Small intestine (tissue), 7 donors: ENCODE data around the gene AAMDC. TPM values are rescaled to one million over a fixed set of nuclear protein-coding genes. Genes with fewer than 3 reads are reported as not detected.
"Not testable (repeated sequence)": the region's sequence is repeated elsewhere in the genome, so short reads cannot be mapped to it uniquely, and the experiment has no call there.

Experiments used
- DNase-seq, 2 donors: peaks; one replicate each; pipeline versions ENCODE4 v3.0.0 to v3.0.0-alpha.2; 2013
- FAIRE-seq: peaks from 2 replicates; lab custom pipeline; 2012; peaks lifted over from hg19 to GRCh38; lab: Jason Lieb, UNC
- H3K27ac ChIP-seq, 3 donors: one replicate each; pipeline ENCODE4 v1.5.1; 2013; ENCODE audit warnings: low read length in 2 of 3, mild to moderate bottlenecking in 2 of 3, control low read depth in 1 of 3, inconsistent platforms in 1 of 3, low read depth in 1 of 3, moderate library complexity in 1 of 3
- H3K27me3 ChIP-seq, 3 donors: one replicate each; pipeline ENCODE4 v1.6.1; 2013; ENCODE audit warnings: low read length in 3 of 3, inconsistent platforms in 1 of 3; ENCODE audit not compliant: control insufficient read depth in 3 of 3, insufficient read depth in 3 of 3
- H3K36me3 ChIP-seq, 3 donors: one replicate each; pipeline ENCODE4 v1.6.1; 2013; ENCODE audit warnings: low read length in 3 of 3, inconsistent platforms in 1 of 3, low read depth in 1 of 3, mild to moderate bottlenecking in 1 of 3, moderate library complexity in 1 of 3; ENCODE audit not compliant: control insufficient read depth in 3 of 3, insufficient read depth in 2 of 3
- H3K4me1 ChIP-seq, 3 donors: one replicate each; pipeline ENCODE4 v1.6.1; 2013; ENCODE audit warnings: low read length in 2 of 3, inconsistent platforms in 1 of 3, low read depth in 1 of 3, mild to moderate bottlenecking in 1 of 3, moderate library complexity in 1 of 3; ENCODE audit not compliant: control insufficient read depth in 3 of 3, insufficient read depth in 2 of 3
- H3K4me3 ChIP-seq, 3 donors: one replicate each; pipeline ENCODE4 v1.5.1; 2013; ENCODE audit warnings: low read length in 3 of 3, control low read depth in 1 of 3, inconsistent platforms in 1 of 3, low read depth in 1 of 3, mild to moderate bottlenecking in 1 of 3, moderate library complexity in 1 of 3
- H3K9me3 ChIP-seq, 2 donors: one replicate each; pipeline ENCODE4 v1.6.1; 2013; ENCODE audit warnings: low read depth in 1 of 2, low read length in 1 of 2; ENCODE audit not compliant: control insufficient read depth in 2 of 2, insufficient read depth in 1 of 2
- WGBS, 3 donors: extraction: QIAGEN DNeasy Blood & Tissue Kit; methylation state at CpG; one replicate each; pipeline ENCODE4 v1.1.7; 2013; 5-methylcytosine and 5-hydroxymethylcytosine counted together
- polyA plus RNA-seq, 4 donors: library from polyadenylated mRNA; stranded (reverse) in 3 of 4; unstranded in 1 of 4; fragments of 200-250 nt in 3 of 4; fragments of 120-200 nt in 1 of 4; gene quantifications; one replicate each; pipeline versions ENCODE4 v1.2.1 to v1.2.3, GENCODE V29; 2013
- donor health status: healthy with polysubstance abuse.
- donor health status: control.
- donor health status: control.
- donor health status: Bipolar disorder and iron deficiency.
- donor health status: healthy.

AAMDC gene
- polyA plus RNA-seq, 4 donors: 29.5 to 106 (median 63.8) TPM

DNA sequence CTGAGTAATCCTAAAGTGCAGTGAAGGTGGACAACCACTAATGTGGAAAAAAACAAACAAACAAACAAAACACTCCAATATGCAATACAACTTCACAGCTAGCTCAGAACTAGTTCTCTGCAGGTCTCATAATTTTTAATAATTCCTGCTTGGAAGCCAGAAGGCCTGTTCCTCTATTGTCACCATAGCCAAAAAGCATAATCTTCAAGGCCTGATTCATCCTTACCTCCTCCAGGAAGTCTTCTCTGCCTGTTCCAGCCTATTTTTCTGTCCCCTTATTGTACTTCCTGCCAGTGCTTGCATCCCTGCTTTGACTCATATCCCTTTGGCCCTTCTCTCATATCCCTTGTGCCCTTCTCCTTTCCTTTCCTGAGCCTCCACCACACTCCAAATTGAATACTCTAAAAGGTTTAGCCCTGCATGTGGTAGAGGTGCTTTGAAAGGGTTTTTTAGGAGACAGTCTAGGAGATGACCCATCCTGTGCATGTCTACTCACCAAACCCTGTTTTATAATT, 69.2 kb downstream of the AAMDC start:
- not testable (repeated sequence) for FAIRE-seq, H3K4me1 ChIP-seq, DNase-seq, H3K27ac ChIP-seq, H3K9me3 ChIP-seq, H3K4me3 ChIP-seq, H3K27me3 ChIP-seq
- peaks cover 0 to 26% (median 0%) of the 10 kb centered on the region in 3 donors for H3K36me3 ChIP-seq

- not testable (repeated sequence) for H3K4me1 ChIP-seq, FAIRE-seq, H3K9me3 ChIP-seq, H3K4me3 ChIP-seq, H3K27me3 ChIP-seq
- 16 to 48% (median 42%) methylated on average over 4 of the region's 4 CpGs for WGBS, 3 donors
- Histone ChIP-seq H3K27ac (peak overlapping the region in 1 of 3 donors; percentile 13), H3K36me3 (peaks cover 0 to 23% (median 0%) of the 10 kb centered on the region in 3 donors)
- peak in 1 of 2 donors; percentile 37 for DNase-seq
Observed at GRCh38 chr11:77890619-77891056, 69.7 kb downstream of the AAMDC start.

GRCh38 chr11:77891256-77891655, 70.3 kb downstream of the AAMDC start:
- H3K9me3 ChIP-seq, H3K4me1 ChIP-seq, H3K27me3 ChIP-seq, DNase-seq, H3K4me3 ChIP-seq, FAIRE-seq: not testable (repeated sequence)
- Histone ChIP-seq H3K27ac (peak overlapping the region in 1 of 3 donors; percentile 13), H3K36me3 (peaks cover 0 to 18% (median 0%) of the 10 kb centered on the region in 3 donors)
- 91 to 95% (median 95%) methylated on average over 7 of the region's 7 CpGs for WGBS, 3 donors

DNA sequence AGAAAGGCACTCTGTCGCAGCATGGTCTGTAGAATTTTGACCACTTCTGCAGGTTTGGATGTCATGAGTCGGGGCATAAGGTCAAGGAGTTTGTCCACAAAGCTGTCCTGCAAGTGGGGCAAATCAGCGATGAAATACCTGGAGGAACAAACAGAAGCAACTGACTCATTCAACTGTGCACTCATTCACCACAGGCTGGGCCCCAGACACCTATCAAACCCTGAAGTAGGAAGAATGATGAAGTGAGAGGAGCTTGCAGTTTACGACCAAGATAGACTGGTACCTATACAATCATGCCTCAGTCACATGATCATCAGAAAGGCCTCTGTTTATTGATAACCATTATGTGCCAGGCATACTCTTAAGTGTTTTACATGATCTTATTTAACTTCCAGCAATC, 70.8 kb downstream of the AAMDC start:
- FAIRE-seq, H3K9me3 ChIP-seq, H3K4me3 ChIP-seq, H3K27me3 ChIP-seq, H3K4me1 ChIP-seq, DNase-seq: not testable (repeated sequence)
- Histone ChIP-seq H3K27ac (peak overlapping the region in 1 of 3 donors; percentile 13), H3K36me3 (peaks cover 0 to 15% (median 0%) of the 10 kb centered on the region in 3 donors)
- WGBS, 3 donors: 76 to 95% (median 89%) methylated on average over 3 to 4 of the region's 4 CpGs

DNA sequence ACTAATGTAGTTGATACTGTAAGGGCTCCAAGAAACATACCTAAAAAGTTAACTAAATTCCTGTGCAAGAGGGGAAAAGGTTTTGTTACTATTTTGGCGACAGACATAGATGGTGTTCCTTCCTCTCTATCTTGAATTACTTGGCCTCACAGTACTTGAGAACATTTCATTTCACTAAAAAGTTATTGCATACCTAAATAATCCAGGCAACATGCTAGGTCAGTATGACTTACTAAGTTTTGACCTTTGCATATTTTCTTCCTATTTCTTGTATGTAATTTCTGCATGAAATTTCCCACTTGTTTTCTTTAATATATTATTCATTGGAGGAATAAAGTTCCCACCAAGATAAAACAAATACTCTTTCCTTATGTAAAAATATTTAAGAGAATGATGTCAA, 74.0 kb downstream of the AAMDC start:
- H3K27ac ChIP-seq, FAIRE-seq, H3K4me3 ChIP-seq, H3K27me3 ChIP-seq, H3K4me1 ChIP-seq, DNase-seq, H3K9me3 ChIP-seq: not testable (repeated sequence)
- peaks cover 0 to 15% (median 2%) of the 10 kb centered on the region in 3 donors for H3K36me3 ChIP-seq
- 92 to 94% (median 92%) methylated on average over 1 of the region's 1 CpG for WGBS, 3 donors

DNA sequence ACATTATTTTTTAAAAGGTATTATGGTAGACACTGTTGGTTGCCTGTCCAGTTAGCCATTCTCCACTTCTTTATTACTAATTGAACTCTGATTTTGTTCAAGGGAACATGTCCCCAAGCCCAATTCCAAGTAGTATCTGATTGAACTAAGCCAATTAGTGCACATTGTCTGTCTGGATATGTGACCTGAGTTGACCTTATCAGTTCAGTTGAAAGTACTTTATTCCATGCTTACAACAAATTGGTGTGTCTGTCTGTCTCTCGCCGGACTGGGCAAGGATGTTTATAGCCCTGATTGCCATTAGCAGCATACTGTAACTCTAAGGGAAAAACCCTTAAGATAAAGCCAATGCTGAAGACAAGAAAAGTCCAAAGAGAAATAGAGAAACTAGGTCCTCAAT, 87.9 kb downstream of the AAMDC start:
- H3K36me3 ChIP-seq: peaks cover 0 to 3% (median 2%) of the 10 kb centered on the region in 3 donors
- WGBS, 3 donors: 69 to 86% (median 75%) methylated on average over 2 of the region's 2 CpGs
- no peaks in the 10 kb centered on the region for H3K9me3 ChIP-seq
- H3K4me3 ChIP-seq: no peak overlapping the region
- H3K4me1 ChIP-seq: no peaks in the 10 kb centered on the region
- H3K27me3 ChIP-seq: no peaks in the 10 kb centered on the region
- no peak for FAIRE-seq
- no peak for DNase-seq
- H3K27ac ChIP-seq: no peak overlapping the region

DNA sequence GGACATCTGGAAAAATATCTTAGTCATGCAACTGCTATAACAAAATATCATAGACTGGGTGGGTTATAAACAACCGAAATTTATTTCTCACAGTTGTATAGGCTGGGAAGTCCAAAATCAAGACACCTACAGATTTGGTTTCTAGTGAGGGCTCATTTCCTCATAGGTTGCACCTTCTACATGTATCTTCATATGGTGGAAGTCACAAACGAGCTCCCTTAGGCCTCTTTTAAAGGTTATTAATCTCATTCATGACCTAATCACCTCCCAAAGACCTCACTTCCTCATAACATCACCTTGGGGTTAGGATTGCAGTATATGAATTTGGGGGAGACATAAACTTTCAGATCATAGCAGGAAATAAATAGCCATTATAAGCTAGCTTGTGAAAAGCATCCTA, 88.3 kb downstream of the AAMDC start:
- H3K4me3 ChIP-seq: no peak overlapping the region
- H3K9me3 ChIP-seq: no peaks in the 10 kb centered on the region
- H3K27ac ChIP-seq: no peak overlapping the region
- no peaks in the 10 kb centered on the region for H3K27me3 ChIP-seq
- 85 to 94% (median 90%) methylated on average over 2 of the region's 2 CpGs for WGBS, 3 donors
- H3K4me1 ChIP-seq: no peaks in the 10 kb centered on the region
- H3K36me3 ChIP-seq: peaks cover 0 to 3% (median 2%) of the 10 kb centered on the region in 3 donors
- FAIRE-seq (no peak), DNase-seq (no peak)

DNA sequence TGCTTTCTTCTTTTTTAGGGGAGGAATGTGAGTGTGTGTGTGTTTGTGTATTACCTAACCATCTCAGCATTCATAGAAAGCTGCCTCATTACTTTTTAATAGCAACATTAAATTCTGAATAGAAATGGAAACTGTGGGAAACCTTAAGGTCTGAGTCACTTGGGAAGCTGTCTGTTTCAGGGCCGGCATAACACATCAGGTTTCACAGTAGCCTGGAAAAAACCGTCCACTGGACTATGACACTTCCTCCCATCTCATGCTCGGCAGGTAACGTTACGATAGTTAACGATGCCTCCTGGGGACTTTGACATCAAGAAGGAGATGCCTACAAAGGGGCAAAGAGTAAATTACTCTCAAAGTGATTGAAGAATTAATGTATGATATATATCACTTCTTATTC, 89.9 kb downstream of the AAMDC start:
- H3K4me3 ChIP-seq, H3K36me3 ChIP-seq, H3K27me3 ChIP-seq, H3K4me1 ChIP-seq, H3K27ac ChIP-seq, FAIRE-seq, H3K9me3 ChIP-seq: not testable (repeated sequence)
- WGBS, 3 donors: 35 to 61% (median 39%) methylated on average over 6 of the region's 6 CpGs
- DNase-seq: peak; percentile 61 to 72
